Measurements from ENCODE around the gene CMA1.
"Not testable (repeated sequence)": the region's sequence is repeated elsewhere in the genome, so short reads cannot be mapped to it uniquely, and the experiment has no call there.

CMA1 gene, protein sequence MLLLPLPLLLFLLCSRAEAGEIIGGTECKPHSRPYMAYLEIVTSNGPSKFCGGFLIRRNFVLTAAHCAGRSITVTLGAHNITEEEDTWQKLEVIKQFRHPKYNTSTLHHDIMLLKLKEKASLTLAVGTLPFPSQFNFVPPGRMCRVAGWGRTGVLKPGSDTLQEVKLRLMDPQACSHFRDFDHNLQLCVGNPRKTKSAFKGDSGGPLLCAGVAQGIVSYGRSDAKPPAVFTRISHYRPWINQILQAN

DNA sequence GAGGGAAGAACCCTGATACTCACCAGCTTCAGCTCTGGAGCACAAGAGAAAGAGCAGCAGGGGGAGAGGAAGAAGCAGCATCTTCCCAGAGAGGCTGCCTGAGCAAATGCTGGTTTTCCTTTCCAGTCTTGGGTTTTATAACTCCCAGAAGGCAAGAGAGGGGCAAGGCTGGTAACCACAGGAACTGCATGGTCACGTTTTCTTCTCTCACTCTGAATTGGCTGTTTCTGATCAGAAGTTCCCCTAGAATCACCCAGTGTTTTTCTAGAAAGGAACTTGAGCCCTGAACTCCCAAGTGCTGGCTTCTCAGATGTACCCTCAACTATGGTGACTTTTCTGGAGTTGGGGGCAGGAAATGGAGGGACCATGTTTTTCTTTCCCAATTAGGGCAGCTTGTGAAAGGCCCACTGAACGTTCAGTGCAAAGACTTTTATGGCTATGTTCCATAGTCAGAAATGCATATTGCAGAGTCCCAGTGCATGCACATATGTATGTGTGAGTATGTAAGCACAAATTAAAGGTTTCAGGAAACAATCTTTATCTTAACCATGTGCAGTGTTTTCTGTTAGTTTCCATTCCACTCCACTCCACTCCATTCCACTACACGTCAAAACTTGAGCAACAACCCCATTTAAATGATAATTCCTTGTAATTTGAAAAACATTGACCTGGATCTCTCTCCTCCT lies at the start of gene CMA1:
Gene CMA1 (minus strand): TSS at position 111 of the 686 bp plus-strand sequence. CDS start 30 bp downstream, at position 81.
- Histone ChIP-seq H3K27ac (no peak within 1 kb of the TSS), H2AFZ (no peak within 1 kb of the TSS), H3K4me3 (ENCODE audit: low read depth, low read length) (no peak within 1 kb of the TSS), H3K4me1 (no peaks in the 10 kb centered on the region), H3K9ac (no peak within 1 kb of the TSS), H3K36me3 (ENCODE audit: control insufficient read depth, insufficient read depth, low read length) (no peaks in the 10 kb centered on the region), H3K4me2 (ENCODE audit: low read length) (no peak within 1 kb of the TSS), H3K79me2 (no peaks in the 10 kb centered on the region), H3K9me3 (ENCODE audit: control insufficient read depth, low read length) (no peaks in the 10 kb centered on the region), H3K27me3 (ENCODE audit: control insufficient read depth, insufficient read depth, low read length) (no peaks in the 10 kb centered on the region)
- no peak for TF ChIP-seq CTCF (IDR thresholded peaks at IDR 0.05)

DNA sequence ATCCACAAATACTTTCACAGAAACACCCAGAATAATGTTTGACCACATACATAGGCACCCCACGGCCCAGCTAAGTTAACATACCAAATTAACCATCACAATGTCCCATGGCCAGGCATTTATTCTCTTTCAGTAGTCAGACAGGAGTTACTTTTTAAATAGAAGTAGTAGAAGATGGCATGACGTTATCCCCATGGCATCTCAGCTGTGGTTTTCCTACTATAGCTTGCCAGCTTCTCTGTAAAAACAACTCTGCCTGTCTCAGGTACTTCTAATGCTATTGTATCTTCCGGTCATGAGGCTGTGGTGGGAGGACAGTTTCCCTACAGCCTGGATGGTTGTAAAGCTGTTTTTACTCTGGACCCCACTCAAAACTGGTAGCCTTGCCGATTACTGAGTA lies 48.7 kb upstream of the CMA1 start:
- Histone ChIP-seq H3K4me2 (ENCODE audit: low read length) (no peak overlapping the region), H3K9ac (no peak overlapping the region), H3K9me3 (ENCODE audit: control insufficient read depth, low read length) (no peaks in the 10 kb centered on the region), H3K79me2 (no peaks in the 10 kb centered on the region), H3K27me3 (ENCODE audit: control insufficient read depth, insufficient read depth, low read length) (no peaks in the 10 kb centered on the region), H3K36me3 (ENCODE audit: control insufficient read depth, insufficient read depth, low read length) (no peaks in the 10 kb centered on the region), H3K4me1 (no peaks in the 10 kb centered on the region), H3K27ac (no peak overlapping the region), H2AFZ (no peak overlapping the region), H3K4me3 (ENCODE audit: low read depth, low read length) (no peak overlapping the region)
- TF ChIP-seq CTCF (IDR thresholded peaks at IDR 0.05): no peak

DNA sequence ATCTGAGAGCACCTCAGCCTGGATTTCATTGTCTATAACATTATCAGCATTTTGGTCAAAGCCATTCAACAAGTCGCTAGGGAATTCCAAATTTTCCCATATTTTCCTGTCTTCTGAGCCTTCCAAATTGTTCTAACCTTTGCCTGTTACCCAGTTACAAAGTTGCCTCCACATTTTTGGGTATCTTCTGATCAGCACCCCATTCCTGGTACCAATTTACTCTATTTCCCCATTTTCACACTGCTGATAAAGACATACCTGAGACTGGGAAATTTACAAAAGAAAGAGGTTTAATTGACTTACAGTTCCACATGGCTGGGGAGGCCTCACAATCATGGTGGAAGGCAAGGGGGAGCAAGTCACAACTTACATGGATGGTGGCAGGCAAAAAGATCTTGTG lies 41.0 kb upstream of the CMA1 start:
- not testable (repeated sequence) for H3K27ac ChIP-seq; H3K36me3 ChIP-seq (ENCODE audit: control insufficient read depth, insufficient read depth, low read length); H3K9me3 ChIP-seq (ENCODE audit: control insufficient read depth, low read length); H3K79me2 ChIP-seq; H2AFZ ChIP-seq; H3K27me3 ChIP-seq (ENCODE audit: control insufficient read depth, insufficient read depth, low read length); H3K4me2 ChIP-seq (ENCODE audit: low read length); H3K4me1 ChIP-seq; H3K9ac ChIP-seq; H3K4me3 ChIP-seq (ENCODE audit: low read depth, low read length)

- Histone ChIP-seq H3K4me3 (ENCODE audit: low read depth, low read length) (no peak overlapping the region), H3K27me3 (ENCODE audit: control insufficient read depth, insufficient read depth, low read length) (no peaks in the 10 kb centered on the region), H2AFZ (no peak overlapping the region), H3K27ac (no peak overlapping the region), H3K79me2 (no peaks in the 10 kb centered on the region), H3K4me2 (ENCODE audit: low read length) (no peak overlapping the region), H3K9ac (no peak overlapping the region), H3K4me1 (no peaks in the 10 kb centered on the region), H3K9me3 (ENCODE audit: control insufficient read depth, low read length) (peaks cover 3% of the 10 kb centered on the region), H3K36me3 (ENCODE audit: control insufficient read depth, insufficient read depth, low read length) (no peaks in the 10 kb centered on the region)
- TF ChIP-seq CTCF (IDR thresholded peaks at IDR 0.05): no peak
These were observed 34.4 kb upstream of the CMA1 start for GRCh38 chr14:24542346-24542936.

DNA sequence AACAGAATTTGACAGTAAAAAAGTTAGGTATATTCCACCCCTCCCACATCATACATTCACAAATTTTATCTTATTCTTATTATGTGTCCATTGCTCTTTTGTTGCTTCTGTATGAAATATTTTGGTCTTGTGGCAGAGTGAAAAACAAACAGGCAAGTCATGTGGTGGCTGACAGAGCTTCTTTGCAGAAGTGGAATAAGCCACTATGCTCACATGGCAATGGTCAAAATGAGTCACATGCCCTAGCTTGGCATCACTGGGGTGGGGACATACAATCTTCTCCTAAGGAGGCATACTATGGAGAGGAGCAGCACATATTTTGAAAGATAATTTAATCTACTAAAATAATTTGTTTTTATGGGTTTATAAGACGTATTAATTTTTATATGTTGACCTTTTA lies 27.7 kb upstream of the CMA1 start:
- Histone ChIP-seq H3K4me1 (no peaks in the 10 kb centered on the region), H2AFZ (no peak overlapping the region), H3K27ac (no peak overlapping the region), H3K9me3 (ENCODE audit: control insufficient read depth, low read length) (no peaks in the 10 kb centered on the region), H3K79me2 (no peaks in the 10 kb centered on the region), H3K27me3 (ENCODE audit: control insufficient read depth, insufficient read depth, low read length) (no peaks in the 10 kb centered on the region), H3K36me3 (ENCODE audit: control insufficient read depth, insufficient read depth, low read length) (no peaks in the 10 kb centered on the region), H3K4me3 (ENCODE audit: low read depth, low read length) (no peak overlapping the region), H3K9ac (no peak overlapping the region), H3K4me2 (ENCODE audit: low read length) (no peak overlapping the region)
- no peak for TF ChIP-seq CTCF (IDR thresholded peaks at IDR 0.05)
